ENCODE results near the gene SLC6A3.

Gene SLC6A3

GRCh38 chr5:1432296-1432695 is 12.9 kb downstream of the SLC6A3 start:
- Histone ChIP-seq H3K4me3 (ENCODE audit: low read length) (no peak overlapping the region), H2BK5ac (ENCODE audit: low read length) (no peak overlapping the region), H2AK5ac (ENCODE audit: low read length) (no peak overlapping the region), H3K27ac (ENCODE audit: low read depth, low read length) (no peak overlapping the region), H3K18ac (ENCODE audit: low read length) (no peak overlapping the region), H3K23ac (ENCODE audit: low read length) (no peak overlapping the region), H3K4me2 (ENCODE audit: low read length) (no peak overlapping the region), H3K4ac (ENCODE audit: low read depth, low read length) (no peak overlapping the region), H4K8ac (ENCODE audit: low read depth, low read length) (no peak overlapping the region), H3K4me1 (ENCODE audit: control insufficient read depth, low read depth, low read length) (no peaks in the 10 kb centered on the region), H2BK120ac (ENCODE audit: low read depth, low read length) (no peak overlapping the region), H4K5ac (ENCODE audit: low read length) (no peak overlapping the region), H3K79me1 (ENCODE audit: low read length) (no peaks in the 10 kb centered on the region), H3K56ac (ENCODE audit: low read length) (no peak overlapping the region), H3K9ac (ENCODE audit: low read length) (no peak overlapping the region), H3K27me3 (ENCODE audit: insufficient read depth, low read length, poor library complexity) (no peaks in the 10 kb centered on the region), H3K79me2 (ENCODE audit: control insufficient read depth, insufficient read depth, low read length) (no peaks in the 10 kb centered on the region), H3K36me3 (ENCODE audit: control insufficient read depth, insufficient read depth, low read length) (no peaks in the 10 kb centered on the region), H2BK15ac (replicated peaks; ENCODE audit: low read depth) (no peak overlapping the region)
- WGBS (ENCODE audit: extremely low coverage, insufficient coverage, low lambda C conversion rate), result no CpG with 5 or more reads among the region's 15 CpGs
- DNase-seq, result no peak

- no peaks in the 10 kb centered on the region for H3K79me2 ChIP-seq (ENCODE audit: control insufficient read depth, insufficient read depth, low read length)
- H3K56ac ChIP-seq (ENCODE audit: low read length), result no peak overlapping the region
- H2BK15ac ChIP-seq (replicated peaks; ENCODE audit: low read depth), result no peak overlapping the region
- no peak overlapping the region for H3K4me3 ChIP-seq (ENCODE audit: low read length)
- no peak overlapping the region for H2AK5ac ChIP-seq (ENCODE audit: low read length)
- no peak overlapping the region for H3K23ac ChIP-seq (ENCODE audit: low read length)
- WGBS (ENCODE audit: extremely low coverage, insufficient coverage, low lambda C conversion rate), result no CpG with 5 or more reads among the region's 8 CpGs
- no peaks in the 10 kb centered on the region for H3K27me3 ChIP-seq (ENCODE audit: insufficient read depth, low read length, poor library complexity)
- DNase-seq, result no peak
- no peak overlapping the region for H3K18ac ChIP-seq (ENCODE audit: low read length)
- H4K5ac ChIP-seq (ENCODE audit: low read length), result no peak overlapping the region
- H2BK120ac ChIP-seq (ENCODE audit: low read depth, low read length), result no peak overlapping the region
- no peaks in the 10 kb centered on the region for H3K4me1 ChIP-seq (ENCODE audit: control insufficient read depth, low read depth, low read length)
- H3K4me2 ChIP-seq (ENCODE audit: low read length), result no peak overlapping the region
- H4K8ac ChIP-seq (ENCODE audit: low read depth, low read length), result no peak overlapping the region
- no peaks in the 10 kb centered on the region for H3K36me3 ChIP-seq (ENCODE audit: control insufficient read depth, insufficient read depth, low read length)
- no peaks in the 10 kb centered on the region for H3K79me1 ChIP-seq (ENCODE audit: low read length)
- H3K27ac ChIP-seq (ENCODE audit: low read depth, low read length), result no peak overlapping the region
- H3K4ac ChIP-seq (ENCODE audit: low read depth, low read length), result no peak overlapping the region
- no peak overlapping the region for H2BK5ac ChIP-seq (ENCODE audit: low read length)
- H3K9ac ChIP-seq (ENCODE audit: low read length), result no peak overlapping the region
These were observed 13.3 kb downstream of the SLC6A3 start for GRCh38 chr5:1431896-1432295.

DNA sequence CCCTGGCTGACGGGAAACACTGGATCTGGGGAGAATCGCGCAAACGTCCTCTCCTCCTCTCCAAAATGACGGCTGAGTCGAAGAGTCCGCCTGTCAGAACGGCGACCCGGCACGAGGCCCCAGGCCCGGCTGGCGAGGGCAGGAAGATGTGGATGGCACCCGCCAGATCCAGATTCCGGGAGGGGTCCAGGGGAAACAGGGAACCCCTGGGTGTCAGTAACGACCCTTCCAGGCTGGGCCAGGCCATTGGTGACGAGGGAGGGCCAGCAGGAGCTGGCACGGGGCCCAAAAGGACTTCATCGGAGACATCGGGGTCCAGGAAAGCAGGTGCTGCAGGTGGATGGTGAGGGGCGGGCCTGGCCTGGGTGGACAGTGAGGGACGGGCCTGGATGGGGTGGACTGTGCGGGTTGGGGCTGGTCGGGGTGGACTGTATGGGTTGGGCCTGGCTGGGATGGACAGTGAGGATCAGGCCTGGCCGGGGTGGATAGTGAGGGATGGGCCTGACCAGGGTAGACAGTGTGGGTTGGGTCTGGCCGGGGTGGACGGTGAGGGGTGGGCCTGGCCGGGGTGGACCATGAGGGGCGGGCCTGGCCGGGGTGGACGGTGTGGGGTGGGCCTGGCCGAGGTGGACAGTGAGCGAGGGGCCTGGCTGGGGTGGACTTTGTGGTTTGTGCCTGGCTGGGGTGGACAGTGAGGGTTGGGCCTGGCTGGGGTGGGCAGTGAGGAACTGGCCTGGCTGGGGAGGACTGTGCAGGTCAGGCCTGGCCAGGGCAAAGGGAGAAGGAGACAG is 14.0 kb downstream of the SLC6A3 start:
- no peak overlapping the region for H4K5ac ChIP-seq (ENCODE audit: low read length)
- no peak overlapping the region for H3K18ac ChIP-seq (ENCODE audit: low read length)
- no peak overlapping the region for H2BK5ac ChIP-seq (ENCODE audit: low read length)
- no peak overlapping the region for H3K27ac ChIP-seq (ENCODE audit: low read depth, low read length)
- no peak overlapping the region for H2AK5ac ChIP-seq (ENCODE audit: low read length)
- DNase-seq, result no peak
- H2BK15ac ChIP-seq (replicated peaks; ENCODE audit: low read depth), result no peak overlapping the region
- no peak overlapping the region for H3K4ac ChIP-seq (ENCODE audit: low read depth, low read length)
- no peak overlapping the region for H3K4me2 ChIP-seq (ENCODE audit: low read length)
- H3K27me3 ChIP-seq (ENCODE audit: insufficient read depth, low read length, poor library complexity), result no peaks in the 10 kb centered on the region
- no peak overlapping the region for H4K8ac ChIP-seq (ENCODE audit: low read depth, low read length)
- no peaks in the 10 kb centered on the region for H3K79me1 ChIP-seq (ENCODE audit: low read length)
- H3K36me3 ChIP-seq (ENCODE audit: control insufficient read depth, insufficient read depth, low read length), result no peaks in the 10 kb centered on the region
- H3K4me1 ChIP-seq (ENCODE audit: control insufficient read depth, low read depth, low read length), result no peaks in the 10 kb centered on the region
- no peak overlapping the region for H3K23ac ChIP-seq (ENCODE audit: low read length)
- H3K79me2 ChIP-seq (ENCODE audit: control insufficient read depth, insufficient read depth, low read length), result no peaks in the 10 kb centered on the region
- no CpG with 5 or more reads among the region's 33 CpGs for WGBS (ENCODE audit: extremely low coverage, insufficient coverage, low lambda C conversion rate)
- no peak overlapping the region for H3K4me3 ChIP-seq (ENCODE audit: low read length)
- H3K56ac ChIP-seq (ENCODE audit: low read length), result no peak overlapping the region
- H2BK120ac ChIP-seq (ENCODE audit: low read depth, low read length), result no peak overlapping the region
- H3K9ac ChIP-seq (ENCODE audit: low read length), result no peak overlapping the region

DNA sequence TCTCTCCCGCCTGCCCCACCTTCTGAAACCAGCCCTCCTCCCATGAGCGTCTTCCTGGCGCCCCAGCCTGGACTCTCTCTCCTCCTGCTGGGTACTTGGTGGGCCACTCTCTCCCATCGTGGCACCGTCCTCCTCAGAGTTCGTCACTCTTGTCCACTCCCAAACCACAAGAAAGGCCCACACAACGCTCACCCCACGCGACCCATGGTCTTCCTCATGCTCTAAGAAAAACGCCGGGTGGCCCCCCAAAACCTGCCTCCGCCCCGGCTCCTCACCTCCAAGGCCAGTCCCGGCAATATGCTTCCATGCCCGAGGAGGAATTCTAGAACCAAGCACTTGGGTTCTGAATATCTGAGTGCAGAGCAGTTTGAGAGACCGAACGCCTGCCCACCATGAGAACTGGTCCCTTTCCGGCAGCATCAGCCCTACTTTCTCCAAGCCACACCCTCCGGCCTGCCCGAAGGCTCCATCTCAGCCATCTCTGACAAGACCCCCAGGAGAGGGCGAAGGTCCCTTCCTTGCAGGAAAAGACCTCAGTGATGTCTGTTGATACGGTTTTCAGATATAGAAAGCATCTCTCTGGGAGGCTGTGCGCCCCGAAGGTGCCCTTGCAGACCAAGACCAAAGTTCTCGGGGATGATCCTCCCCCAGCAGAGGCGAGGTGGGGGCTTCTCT is 15.0 kb downstream of the SLC6A3 start:
- no peak overlapping the region for H3K9ac ChIP-seq (ENCODE audit: low read length)
- DNase-seq, result no peak
- no peaks in the 10 kb centered on the region for H3K36me3 ChIP-seq (ENCODE audit: control insufficient read depth, insufficient read depth, low read length)
- no peak overlapping the region for H2BK120ac ChIP-seq (ENCODE audit: low read depth, low read length)
- H3K18ac ChIP-seq (ENCODE audit: low read length), result no peak overlapping the region
- no peak overlapping the region for H2BK5ac ChIP-seq (ENCODE audit: low read length)
- WGBS (ENCODE audit: extremely low coverage, insufficient coverage, low lambda C conversion rate), result no CpG with 5 or more reads among the region's 26 CpGs
- no peaks in the 10 kb centered on the region for H3K79me1 ChIP-seq (ENCODE audit: low read length)
- no peaks in the 10 kb centered on the region for H3K27me3 ChIP-seq (ENCODE audit: insufficient read depth, low read length, poor library complexity)
- no peak overlapping the region for H3K27ac ChIP-seq (ENCODE audit: low read depth, low read length)
- no peak overlapping the region for H4K5ac ChIP-seq (ENCODE audit: low read length)
- no peak overlapping the region for H3K23ac ChIP-seq (ENCODE audit: low read length)
- no peak overlapping the region for H2AK5ac ChIP-seq (ENCODE audit: low read length)
- no peak overlapping the region for H3K4ac ChIP-seq (ENCODE audit: low read depth, low read length)
- no peak overlapping the region for H3K4me2 ChIP-seq (ENCODE audit: low read length)
- no peaks in the 10 kb centered on the region for H3K79me2 ChIP-seq (ENCODE audit: control insufficient read depth, insufficient read depth, low read length)
- H2BK15ac ChIP-seq (replicated peaks; ENCODE audit: low read depth), result no peak overlapping the region
- no peaks in the 10 kb centered on the region for H3K4me1 ChIP-seq (ENCODE audit: control insufficient read depth, low read depth, low read length)
- H4K8ac ChIP-seq (ENCODE audit: low read depth, low read length), result no peak overlapping the region
- H3K4me3 ChIP-seq (ENCODE audit: low read length), result no peak overlapping the region
- H3K56ac ChIP-seq (ENCODE audit: low read length), result no peak overlapping the region

- Histone ChIP-seq H3K36me3 (ENCODE audit: control insufficient read depth, insufficient read depth, low read length) (no peaks in the 10 kb centered on the region), H2AK5ac (ENCODE audit: low read length) (no peak overlapping the region), H3K79me2 (ENCODE audit: control insufficient read depth, insufficient read depth, low read length) (no peaks in the 10 kb centered on the region), H3K23ac (ENCODE audit: low read length) (no peak overlapping the region), H2BK15ac (replicated peaks; ENCODE audit: low read depth) (no peak overlapping the region), H2BK5ac (ENCODE audit: low read length) (no peak overlapping the region), H4K5ac (ENCODE audit: low read length) (no peak overlapping the region), H3K56ac (ENCODE audit: low read length) (no peak overlapping the region), H3K4me1 (ENCODE audit: control insufficient read depth, low read depth, low read length) (no peaks in the 10 kb centered on the region), H3K18ac (ENCODE audit: low read length) (no peak overlapping the region), H3K27me3 (ENCODE audit: insufficient read depth, low read length, poor library complexity) (no peaks in the 10 kb centered on the region), H3K27ac (ENCODE audit: low read depth, low read length) (no peak overlapping the region), H3K4ac (ENCODE audit: low read depth, low read length) (no peak overlapping the region), H3K9ac (ENCODE audit: low read length) (no peak overlapping the region), H3K79me1 (ENCODE audit: low read length) (no peaks in the 10 kb centered on the region), H3K4me2 (ENCODE audit: low read length) (no peak overlapping the region), H4K8ac (ENCODE audit: low read depth, low read length) (no peak overlapping the region), H3K4me3 (ENCODE audit: low read length) (no peak overlapping the region), H2BK120ac (ENCODE audit: low read depth, low read length) (no peak overlapping the region)
- WGBS (ENCODE audit: extremely low coverage, insufficient coverage, low lambda C conversion rate), result no CpG with 5 or more reads among the region's 5 CpGs
- DNase-seq, result no peak
These were observed 15.7 kb downstream of the SLC6A3 start for GRCh38 chr5:1429496-1429895.

All from mesendoderm (in vitro differentiated cells).